PFSK-1 (cell line): Measurements from ENCODE around the gene HLCS.

Experiments
- POLR2AphosphoS5 ChIP-seq: IDR thresholded peaks from 2 replicates; pipeline ENCODE4 v1.6.1; 2012; ENCODE audit warnings: low read depth, mild to moderate bottlenecking, control low read depth, low read length, moderate library complexity
- TAF1 ChIP-seq: IDR thresholded peaks from 2 replicates; pipeline ENCODE4 v1.6.1; 2012; ENCODE audit warnings: low read length, control low read depth, borderline replicate concordance; ENCODE audit not compliant: insufficient read depth
- TF ChIP-seq, protein P1 (sequence below), 2 experiments: IDR thresholded peaks; 2 replicates each; pipeline versions ENCODE4 v1.6.1 to v1.8.0; 2011 to 2012; ENCODE audit warnings: low read depth in 2 of 2, low read length in 2 of 2, control low read depth in 1 of 2, inconsistent platforms in 1 of 2, mild to moderate bottlenecking in 1 of 2, moderate library complexity in 1 of 2; ENCODE audit not compliant: insufficient read depth in 1 of 2

DNA sequence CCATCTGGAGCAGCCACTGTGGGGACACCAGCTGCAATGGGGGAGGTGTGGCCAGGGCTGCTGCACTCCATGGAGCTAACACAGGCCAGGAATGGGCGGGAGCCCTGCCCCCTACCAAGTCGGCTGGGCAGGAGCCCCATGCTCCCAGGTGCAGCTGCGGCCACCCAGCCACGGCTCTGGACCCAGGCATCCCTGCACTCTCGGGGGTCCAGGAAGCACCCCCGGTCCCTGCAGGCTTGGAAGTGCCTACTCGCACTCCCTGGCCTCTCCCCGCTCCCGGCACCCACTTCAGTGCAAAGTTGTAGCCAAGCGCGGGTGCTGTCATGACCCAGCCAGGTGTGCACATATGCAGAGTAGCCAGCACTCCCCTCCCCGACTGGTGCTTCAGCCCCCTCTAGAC lies 91.8 kb downstream of the HLCS start:
- no peak for TF ChIP-seq POLR2AphosphoS5
- no peak for TF ChIP-seq TAF1
- TF ChIP-seq, protein P1, sequence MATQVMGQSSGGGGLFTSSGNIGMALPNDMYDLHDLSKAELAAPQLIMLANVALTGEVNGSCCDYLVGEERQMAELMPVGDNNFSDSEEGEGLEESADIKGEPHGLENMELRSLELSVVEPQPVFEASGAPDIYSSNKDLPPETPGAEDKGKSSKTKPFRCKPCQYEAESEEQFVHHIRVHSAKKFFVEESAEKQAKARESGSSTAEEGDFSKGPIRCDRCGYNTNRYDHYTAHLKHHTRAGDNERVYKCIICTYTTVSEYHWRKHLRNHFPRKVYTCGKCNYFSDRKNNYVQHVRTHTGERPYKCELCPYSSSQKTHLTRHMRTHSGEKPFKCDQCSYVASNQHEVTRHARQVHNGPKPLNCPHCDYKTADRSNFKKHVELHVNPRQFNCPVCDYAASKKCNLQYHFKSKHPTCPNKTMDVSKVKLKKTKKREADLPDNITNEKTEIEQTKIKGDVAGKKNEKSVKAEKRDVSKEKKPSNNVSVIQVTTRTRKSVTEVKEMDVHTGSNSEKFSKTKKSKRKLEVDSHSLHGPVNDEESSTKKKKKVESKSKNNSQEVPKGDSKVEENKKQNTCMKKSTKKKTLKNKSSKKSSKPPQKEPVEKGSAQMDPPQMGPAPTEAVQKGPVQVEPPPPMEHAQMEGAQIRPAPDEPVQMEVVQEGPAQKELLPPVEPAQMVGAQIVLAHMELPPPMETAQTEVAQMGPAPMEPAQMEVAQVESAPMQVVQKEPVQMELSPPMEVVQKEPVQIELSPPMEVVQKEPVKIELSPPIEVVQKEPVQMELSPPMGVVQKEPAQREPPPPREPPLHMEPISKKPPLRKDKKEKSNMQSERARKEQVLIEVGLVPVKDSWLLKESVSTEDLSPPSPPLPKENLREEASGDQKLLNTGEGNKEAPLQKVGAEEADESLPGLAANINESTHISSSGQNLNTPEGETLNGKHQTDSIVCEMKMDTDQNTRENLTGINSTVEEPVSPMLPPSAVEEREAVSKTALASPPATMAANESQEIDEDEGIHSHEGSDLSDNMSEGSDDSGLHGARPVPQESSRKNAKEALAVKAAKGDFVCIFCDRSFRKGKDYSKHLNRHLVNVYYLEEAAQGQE (IDR thresholded peaks at IDR 0.05; ENCODE audit: insufficient read depth in 1 of 2, low read depth in 2 of 2, low read length in 2 of 2) = no peak
